Putamen (tissue), 1 donor: ENCODE results near the gene DCXR.

Experiments
- DNase-seq: peaks from one replicate; pipeline ENCODE4 v3.0.0-alpha.2; 2016; ENCODE audit warnings: low spot score

DCXR gene

GRCh38 chr17:82022310-82022980 is 15.1 kb downstream of the DCXR start, which contains the start of gene CENPX:
TSS of gene CENPX (minus strand) at chr17:82022878. CDS start at chr17:82022861, 17 bp downstream.
- no peak for DNase-seq

GRCh38 chr17:82021900-82022309 is 15.6 kb downstream of the DCXR start:
- no peak for DNase-seq

- DNase-seq, result peak; percentile 70
Observed at GRCh38 chr17:82021107-82021899, 16.2 kb downstream of the DCXR start.

- DNase-seq, result no peak
Observed at GRCh38 chr17:82020572-82021106, 16.9 kb downstream of the DCXR start.

- no peak for DNase-seq
Observed at GRCh38 chr17:82019690-82020571, 17.6 kb downstream of the DCXR start.

GRCh38 chr17:82018989-82019689 is 18.4 kb downstream of the DCXR start:
- DNase-seq, result no peak

GRCh38 chr17:82018152-82018988 is 19.1 kb downstream of the DCXR start:
- no peak for DNase-seq

- no peak for DNase-seq
Observed at GRCh38 chr17:82017612-82018151, 19.8 kb downstream of the DCXR start.

- no peak for DNase-seq
Observed at GRCh38 chr17:82016875-82017459, 20.5 kb downstream of the DCXR start.

- DNase-seq, result no peak
Observed at GRCh38 chr17:82016061-82016874, 21.2 kb downstream of the DCXR start.

- no peak for DNase-seq
Observed at GRCh38 chr17:82015311-82015971, 22.1 kb downstream of the DCXR start.

GRCh38 chr17:82014971-82015310 is 22.6 kb downstream of the DCXR start:
- DNase-seq, result no peak

GRCh38 chr17:82014432-82014831 is 23.1 kb downstream of the DCXR start:
- DNase-seq, result peak; percentile 54

- DNase-seq, result no peak
Observed at GRCh38 chr17:82013772-82014321, 23.6 kb downstream of the DCXR start.

GRCh38 chr17:82013341-82013740 is 24.2 kb downstream of the DCXR start:
- DNase-seq, result peak; percentile 52

GRCh38 chr17:82012640-82013295 is 24.7 kb downstream of the DCXR start:
- DNase-seq, result no peak

GRCh38 chr17:82012261-82012639 is 25.2 kb downstream of the DCXR start:
- no peak for DNase-seq
